ENCODE measurements around the gene TMEM212.

Gene TMEM212

DNA sequence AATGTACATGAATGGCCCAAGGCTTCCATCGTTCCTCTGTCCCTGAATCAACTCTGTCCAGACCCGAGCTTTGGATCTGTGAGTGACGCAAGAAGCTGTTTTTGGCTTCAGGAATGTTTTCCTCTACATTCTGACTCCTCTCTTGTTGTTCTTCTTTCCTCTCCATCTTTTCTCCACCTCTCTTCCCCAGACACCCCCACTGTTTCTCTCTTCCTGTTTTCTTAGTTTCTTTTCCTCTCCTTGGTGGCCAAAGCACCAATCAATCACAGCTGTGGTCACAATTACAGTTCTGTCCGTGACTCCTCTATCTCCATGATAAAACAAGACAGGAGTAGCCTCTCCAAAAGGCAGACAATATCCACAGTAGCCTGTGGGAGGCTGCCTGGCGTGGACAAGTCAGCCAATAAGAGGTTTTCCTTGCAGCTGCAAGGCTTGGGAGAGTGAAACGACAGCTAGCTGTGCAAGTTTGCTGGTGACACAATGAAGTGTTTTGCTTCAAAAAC, 4.9 kb upstream of the TMEM212 start:
- 21% methylated on average over 6 of the region's 6 CpGs for WGBS
- Histone ChIP-seq H3K4me1 (ENCODE audit: control insufficient read depth, insufficient read depth, low read depth, low read length) (peaks cover 2% of the 10 kb centered on the region), H2BK120ac (ENCODE audit: low read depth, low read length) (peak overlapping the region; percentile 54), H3K9me3 (ENCODE audit: control insufficient read depth, low read length) (no peaks in the 10 kb centered on the region), H2AFZ (ENCODE audit: low read depth, low read length) (no peak overlapping the region), H3K27me3 (ENCODE audit: control insufficient read depth in 1 of 2, insufficient read depth in 1 of 2, low read length in 2 of 2) (no peaks in the 10 kb centered on the region), H3K4me3 (ENCODE audit: insufficient read depth in 1 of 2, low read depth in 1 of 2, low read length in 2 of 2) (peak overlapping the region in 1 of 2 experiments; percentile 64), H2BK5ac (ENCODE audit: low read depth, low read length, poor library complexity, severe bottlenecking) (no peak overlapping the region), H3K4me2 (ENCODE audit: low read length, poor library complexity, severe bottlenecking) (peak overlapping the region; percentile 63), H3K9ac (ENCODE audit: low read length) (peak overlapping the region; percentile 84), H3K79me1 (replicated peaks; ENCODE audit: low read length, poor library complexity, severe bottlenecking) (no peaks in the 10 kb centered on the region), H2AK5ac (ENCODE audit: low read length, severe bottlenecking) (no peak overlapping the region), H4K91ac (ENCODE audit: low read length) (peak overlapping the region; percentile 7), H3K23ac (ENCODE audit: low read length in 2 of 2) (no peak overlapping the region), H4K8ac (ENCODE audit: low read length) (peak overlapping the region; percentile 71), H2BK15ac (ENCODE audit: low read depth, poor library complexity, severe bottlenecking) (no peak overlapping the region), H3K18ac (ENCODE audit: low read depth in 1 of 2, low read length in 2 of 2) (peak overlapping the region in 1 of 2 experiments; percentile 46), H2BK12ac (ENCODE audit: low read length in 2 of 2) (no peak overlapping the region), H3K14ac (ENCODE audit: low read length in 2 of 2) (no peak overlapping the region), H3K27ac (ENCODE audit: low read length, poor library complexity, severe bottlenecking) (peak overlapping the region; percentile 80), H3K36me3 (ENCODE audit: control insufficient read depth in 1 of 2, insufficient read depth in 2 of 2, low read depth in 1 of 2, low read length in 2 of 2) (no peaks in the 10 kb centered on the region), H3K4ac (ENCODE audit: low read depth in 1 of 2, low read length in 2 of 2) (no peak overlapping the region)
- peak; percentile 88 for DNase-seq

- Histone ChIP-seq H3K9me3 (ENCODE audit: control insufficient read depth, low read length) (no peaks in the 10 kb centered on the region), H2AFZ (ENCODE audit: low read depth, low read length) (no peak overlapping the region), H2BK12ac (ENCODE audit: low read length in 2 of 2) (peak overlapping the region in 1 of 2 experiments; percentile 16), H4K91ac (ENCODE audit: low read length) (no peak overlapping the region), H3K18ac (ENCODE audit: low read depth in 1 of 2, low read length in 2 of 2) (no peak overlapping the region), H3K36me3 (ENCODE audit: control insufficient read depth in 1 of 2, insufficient read depth in 2 of 2, low read depth in 1 of 2, low read length in 2 of 2) (no peaks in the 10 kb centered on the region), H3K79me1 (replicated peaks; ENCODE audit: low read length, poor library complexity, severe bottlenecking) (no peaks in the 10 kb centered on the region), H3K4me1 (ENCODE audit: control insufficient read depth, insufficient read depth, low read depth, low read length) (peaks cover 2% of the 10 kb centered on the region), H3K9ac (ENCODE audit: low read length) (peak overlapping the region; percentile 84), H3K4me2 (ENCODE audit: low read length, poor library complexity, severe bottlenecking) (no peak overlapping the region), H3K4ac (ENCODE audit: low read depth in 1 of 2, low read length in 2 of 2) (peak overlapping the region in 1 of 2 experiments; percentile 56), H2AK5ac (ENCODE audit: low read length, severe bottlenecking) (peak overlapping the region; percentile 72), H3K23ac (ENCODE audit: low read length in 2 of 2) (no peak overlapping the region), H3K27ac (ENCODE audit: low read length, poor library complexity, severe bottlenecking) (no peak overlapping the region), H3K14ac (ENCODE audit: low read length in 2 of 2) (no peak overlapping the region), H2BK120ac (ENCODE audit: low read depth, low read length) (no peak overlapping the region), H2BK15ac (ENCODE audit: low read depth, poor library complexity, severe bottlenecking) (no peak overlapping the region), H2BK5ac (ENCODE audit: low read depth, low read length, poor library complexity, severe bottlenecking) (no peak overlapping the region), H4K8ac (ENCODE audit: low read length) (no peak overlapping the region), H3K4me3 (ENCODE audit: insufficient read depth in 1 of 2, low read depth in 1 of 2, low read length in 2 of 2) (no peak overlapping the region), H3K27me3 (ENCODE audit: control insufficient read depth in 1 of 2, insufficient read depth in 1 of 2, low read length in 2 of 2) (no peaks in the 10 kb centered on the region)
- DNase-seq = no peak
- WGBS = 98% methylated on average over 1 of the region's 2 CpGs
Measured at GRCh38 chr3:171839270-171839669, 3.9 kb upstream of the TMEM212 start.

DNA sequence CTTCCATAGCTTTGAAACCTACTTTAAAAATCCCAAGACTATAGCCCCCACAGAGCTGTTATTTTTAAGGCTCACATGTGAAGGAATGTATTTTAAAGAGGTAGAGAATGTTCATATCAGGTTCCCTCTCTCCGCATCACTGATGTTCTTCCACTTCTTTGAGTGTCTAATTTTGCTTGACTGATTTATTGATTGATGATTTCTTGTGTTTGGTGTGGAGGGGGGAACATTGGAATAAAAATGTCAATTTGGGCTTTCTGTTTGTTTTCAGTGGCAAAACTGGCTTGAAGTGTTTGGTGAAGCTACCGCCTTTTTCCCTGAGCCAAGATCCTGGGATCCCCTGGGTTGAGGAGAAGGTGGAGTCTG, 2.7 kb upstream of the TMEM212 start:
- peak overlapping the region; percentile 12 to 70 for H3K18ac ChIP-seq (ENCODE audit: low read depth in 1 of 2, low read length in 2 of 2)
- H3K4me1 ChIP-seq (ENCODE audit: control insufficient read depth, insufficient read depth, low read depth, low read length) = peaks cover 2% of the 10 kb centered on the region
- H2BK120ac ChIP-seq (ENCODE audit: low read depth, low read length) = no peak overlapping the region
- H3K23ac ChIP-seq (ENCODE audit: low read length in 2 of 2) = no peak overlapping the region
- H3K4me3 ChIP-seq (ENCODE audit: insufficient read depth in 1 of 2, low read depth in 1 of 2, low read length in 2 of 2) = no peak overlapping the region
- H3K9me3 ChIP-seq (ENCODE audit: control insufficient read depth, low read length) = no peaks in the 10 kb centered on the region
- H3K36me3 ChIP-seq (ENCODE audit: control insufficient read depth in 1 of 2, insufficient read depth in 2 of 2, low read depth in 1 of 2, low read length in 2 of 2) = no peaks in the 10 kb centered on the region
- DNase-seq = no peak
- no peaks in the 10 kb centered on the region for H3K27me3 ChIP-seq (ENCODE audit: control insufficient read depth in 1 of 2, insufficient read depth in 1 of 2, low read length in 2 of 2)
- no peak overlapping the region for H2BK5ac ChIP-seq (ENCODE audit: low read depth, low read length, poor library complexity, severe bottlenecking)
- peak overlapping the region; percentile 15 to 98 for H2BK12ac ChIP-seq (ENCODE audit: low read length in 2 of 2)
- 75% methylated on average over 2 of the region's 2 CpGs for WGBS
- H4K8ac ChIP-seq (ENCODE audit: low read length) = peak overlapping the region; percentile 39
- no peak overlapping the region for H3K4ac ChIP-seq (ENCODE audit: low read depth in 1 of 2, low read length in 2 of 2)
- H2AFZ ChIP-seq (ENCODE audit: low read depth, low read length) = no peak overlapping the region
- H2BK15ac ChIP-seq (ENCODE audit: low read depth, poor library complexity, severe bottlenecking) = no peak overlapping the region
- H3K9ac ChIP-seq (ENCODE audit: low read length) = no peak overlapping the region
- no peak overlapping the region for H3K27ac ChIP-seq (ENCODE audit: low read length, poor library complexity, severe bottlenecking)
- no peak overlapping the region for H2AK5ac ChIP-seq (ENCODE audit: low read length, severe bottlenecking)
- H3K14ac ChIP-seq (ENCODE audit: low read length in 2 of 2) = no peak overlapping the region
- no peak overlapping the region for H3K4me2 ChIP-seq (ENCODE audit: low read length, poor library complexity, severe bottlenecking)
- no peaks in the 10 kb centered on the region for H3K79me1 ChIP-seq (replicated peaks; ENCODE audit: low read length, poor library complexity, severe bottlenecking)
- H4K91ac ChIP-seq (ENCODE audit: low read length) = peak overlapping the region; percentile 40

DNA sequence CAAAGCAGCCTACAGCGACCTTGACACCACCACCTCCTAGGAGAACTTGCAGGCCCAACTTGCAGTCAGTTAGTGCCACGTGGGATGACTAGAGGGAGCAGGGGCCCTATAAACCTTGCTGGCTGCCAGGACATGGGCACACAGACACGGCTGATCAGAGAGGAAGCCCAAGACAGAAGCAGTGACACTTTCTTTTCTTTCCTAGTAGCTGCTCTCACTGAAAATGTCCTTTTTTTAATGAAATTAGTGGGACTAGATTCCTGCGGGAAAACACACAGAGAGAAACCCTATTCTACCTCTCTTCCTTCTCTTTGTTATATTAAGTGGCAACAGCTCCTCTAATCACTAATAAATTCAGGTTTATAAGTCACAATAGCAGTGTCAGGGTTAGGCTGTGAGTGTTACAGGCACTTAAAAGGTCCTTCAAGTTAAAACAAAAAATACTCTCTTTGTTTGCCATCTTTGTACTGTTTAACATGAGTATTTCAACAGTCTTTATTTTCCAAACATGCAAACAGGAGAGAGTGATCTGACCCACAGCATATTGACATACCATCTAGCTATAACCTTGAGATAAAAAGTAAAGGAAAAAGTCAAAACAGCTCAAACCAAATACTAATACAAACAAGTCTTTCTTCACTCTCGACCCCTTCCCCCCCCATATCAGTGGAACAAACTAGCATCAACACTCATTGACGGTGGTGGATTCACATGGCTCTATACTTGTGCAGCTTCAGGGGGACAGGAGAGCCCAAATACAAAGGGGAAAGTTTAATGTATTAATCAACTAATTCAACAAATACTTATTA, 2.1 kb upstream of the TMEM212 start:
- Histone ChIP-seq H3K23ac (ENCODE audit: low read length in 2 of 2) (no peak overlapping the region), H3K27ac (ENCODE audit: low read length, poor library complexity, severe bottlenecking) (no peak overlapping the region), H3K18ac (ENCODE audit: low read depth in 1 of 2, low read length in 2 of 2) (peak overlapping the region; percentile 12 to 70), H4K91ac (ENCODE audit: low read length) (peak overlapping the region; percentile 40), H3K4me3 (ENCODE audit: insufficient read depth in 1 of 2, low read depth in 1 of 2, low read length in 2 of 2) (no peak overlapping the region), H3K9me3 (ENCODE audit: control insufficient read depth, low read length) (no peaks in the 10 kb centered on the region), H3K79me1 (replicated peaks; ENCODE audit: low read length, poor library complexity, severe bottlenecking) (no peaks in the 10 kb centered on the region), H2AFZ (ENCODE audit: low read depth, low read length) (no peak overlapping the region), H2BK12ac (ENCODE audit: low read length in 2 of 2) (peak overlapping the region; percentile 15 to 98), H3K14ac (ENCODE audit: low read length in 2 of 2) (no peak overlapping the region), H2BK120ac (ENCODE audit: low read depth, low read length) (no peak overlapping the region), H3K27me3 (ENCODE audit: control insufficient read depth in 1 of 2, insufficient read depth in 1 of 2, low read length in 2 of 2) (no peaks in the 10 kb centered on the region), H3K4ac (ENCODE audit: low read depth in 1 of 2, low read length in 2 of 2) (peak overlapping the region in 1 of 2 experiments; percentile 41), H3K4me1 (ENCODE audit: control insufficient read depth, insufficient read depth, low read depth, low read length) (peaks cover 2% of the 10 kb centered on the region), H3K36me3 (ENCODE audit: control insufficient read depth in 1 of 2, insufficient read depth in 2 of 2, low read depth in 1 of 2, low read length in 2 of 2) (no peaks in the 10 kb centered on the region), H2BK5ac (ENCODE audit: low read depth, low read length, poor library complexity, severe bottlenecking) (no peak overlapping the region), H4K8ac (ENCODE audit: low read length) (peak overlapping the region; percentile 39), H2BK15ac (ENCODE audit: low read depth, poor library complexity, severe bottlenecking) (no peak overlapping the region), H3K9ac (ENCODE audit: low read length) (no peak overlapping the region), H3K4me2 (ENCODE audit: low read length, poor library complexity, severe bottlenecking) (no peak overlapping the region), H2AK5ac (ENCODE audit: low read length, severe bottlenecking) (no peak overlapping the region)
- 52% methylated on average over 4 of the region's 6 CpGs for WGBS
- peak; percentile 18 for DNase-seq

Data from mesenchymal stem cell (in vitro differentiated cells and primary cell).